SK-N-MC (cell line): Measurements from ENCODE around the gene SRSF10.
A peak's percentile ranks its signal among the peaks of the same experiment; 100 is the strongest.

ENCODE experiments used
- DNase-seq: peaks from one replicate; pipeline ENCODE4 v3.0.0-alpha.2; 2011; ENCODE audit warnings: low read depth, low spot score
- H3K27ac ChIP-seq: fragments of 200-600 bp; sonication (generic); 2 replicates; pipeline ENCODE4 v1.5.1; 2016; ENCODE audit warnings: mixed run types
- H3K36me3 ChIP-seq: fragments of 200-600 bp; sonication (generic); 2 replicates; pipeline ENCODE4 v1.6.1; 2017; ENCODE audit warnings: antibody characterized with exemption, low read length, mixed read lengths; ENCODE audit not compliant: insufficient read depth
- H3K4me3 ChIP-seq: fragments of 200-600 bp; sonication (generic); 2 replicates; pipeline ENCODE4 v1.5.1; 2016
- H3K9ac ChIP-seq: fragments of 200-600 bp; sonication (generic); 2 replicates; pipeline ENCODE4 v1.8.0; 2017; ENCODE audit warnings: mixed run types, mixed read lengths; ENCODE audit not compliant: insufficient read length
- H3K9me3 ChIP-seq: fragments of 200-600 bp; sonication (generic); 2 replicates; pipeline ENCODE4 v1.6.1; 2017; ENCODE audit warnings: low read depth, mild to moderate bottlenecking, antibody characterized with exemption, low read length, moderate library complexity, mixed read lengths
- EZH2 ChIP-seq: fragments of 200-600 bp; sonication (generic); IDR thresholded peaks from one replicate; pipeline ENCODE4 v1.6.1; 2017; ENCODE audit warnings: antibody characterized with exemption
- FOXP2 ChIP-seq: optimal IDR thresholded peaks from 2 replicates; pipeline ENCODE3; 2011; ENCODE audit warnings: mild to moderate bottlenecking, moderate library complexity; ENCODE audit not compliant: insufficient read depth; ENCODE audit errors: extremely low read length, control extremely low read depth
- POLR2AphosphoS5 ChIP-seq: IDR thresholded peaks from 2 replicates; pipeline ENCODE4 v1.6.1; 2012; ENCODE audit warnings: mild to moderate bottlenecking, low read depth, low read length, borderline replicate concordance

Gene SRSF10

DNA sequence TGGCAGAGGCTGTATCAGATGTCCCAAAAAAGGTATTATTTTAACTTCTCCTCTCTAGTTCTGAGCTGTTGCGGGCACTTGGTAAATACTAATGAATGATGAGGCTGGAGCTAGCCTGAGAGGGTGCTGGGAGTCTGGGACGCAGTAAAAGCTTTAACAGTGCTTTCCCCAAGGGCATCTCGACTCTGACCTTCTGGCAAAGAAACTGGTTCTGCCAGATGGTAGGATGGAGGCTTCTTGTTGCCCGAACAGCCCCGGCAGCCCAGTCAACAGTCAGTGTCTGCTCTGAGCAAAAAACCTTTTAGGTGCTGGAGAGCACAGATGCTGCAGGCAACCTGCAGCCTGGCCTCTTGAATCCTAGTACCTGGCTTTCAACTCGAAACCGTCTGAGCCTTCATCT lies 23.0 kb downstream of the SRSF10 start:
- no peaks in the 10 kb centered on the region for H3K9me3 ChIP-seq
- DNase-seq = no peak
- TF ChIP-seq FOXP2 (no peak), EZH2 (no peak), POLR2AphosphoS5 (no peak)
- no peak overlapping the region for H3K4me3 ChIP-seq
- H3K36me3 ChIP-seq = peaks cover 20% of the 10 kb centered on the region
- peak overlapping the region; percentile 11; the same call in 1 of the 2 replicates for H3K27ac ChIP-seq
- no peak overlapping the region for H3K9ac ChIP-seq

DNA sequence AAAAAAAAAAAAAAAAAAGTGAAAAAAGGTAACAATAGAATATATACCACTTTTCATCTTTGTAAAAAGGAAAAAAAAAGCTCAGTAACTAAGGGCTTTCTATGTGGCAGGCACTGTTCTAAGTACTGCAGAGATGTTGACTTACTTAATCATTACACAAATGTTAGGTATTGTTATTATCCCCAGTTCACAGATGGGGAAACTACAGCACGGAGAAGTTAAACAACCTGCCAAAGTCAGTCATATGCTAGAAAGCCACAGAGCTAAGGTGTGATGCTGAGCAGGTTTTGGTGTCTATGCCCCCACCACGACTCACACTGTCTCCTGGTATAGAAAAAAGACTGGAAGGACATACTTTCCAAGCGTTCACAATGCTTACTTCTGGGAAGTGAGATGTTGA lies 27.1 kb downstream of the SRSF10 start:
- DNase-seq = no peak
- no peak overlapping the region for H3K27ac ChIP-seq

DNA sequence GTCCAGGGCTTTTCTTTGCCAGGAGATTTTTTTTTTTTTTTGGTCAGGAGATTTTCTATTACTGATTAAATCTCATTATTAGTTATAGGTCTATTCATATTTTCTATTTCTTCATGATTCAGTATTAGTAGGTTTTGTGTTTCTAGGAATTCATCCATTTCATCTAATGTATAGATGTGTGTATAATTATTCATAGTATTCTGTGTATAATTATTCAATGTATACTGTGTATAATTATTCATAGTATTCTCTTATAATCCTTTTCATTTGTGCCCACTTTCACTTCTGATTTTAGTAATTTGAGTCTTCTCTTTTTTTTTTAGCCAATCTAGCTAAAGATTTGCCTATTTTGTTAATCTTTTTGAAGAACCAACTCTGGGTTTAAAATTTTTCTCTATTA lies 32.8 kb downstream of the SRSF10 start:
- TF ChIP-seq EZH2 (no peak), POLR2AphosphoS5 (no peak)
- Histone ChIP-seq H3K36me3 (no peaks in the 10 kb centered on the region), H3K27ac (no peak overlapping the region), H3K9me3 (no peaks in the 10 kb centered on the region), H3K4me3 (no peak overlapping the region), H3K9ac (no peak overlapping the region)
- no peak for DNase-seq

More for the DNA sequence above, 27.1 kb downstream of the SRSF10 start:
- TF ChIP-seq EZH2 = no peak
- no peak for TF ChIP-seq POLR2AphosphoS5
- TF ChIP-seq FOXP2 = no peak
- Histone ChIP-seq H3K36me3 (no peaks in the 10 kb centered on the region), H3K9ac (no peak overlapping the region), H3K4me3 (no peak overlapping the region), H3K9me3 (no peaks in the 10 kb centered on the region)

- Histone ChIP-seq H3K36me3 (no peaks in the 10 kb centered on the region), H3K4me3 (no peak overlapping the region), H3K27ac (no peak overlapping the region), H3K9ac (no peak overlapping the region), H3K9me3 (no peaks in the 10 kb centered on the region)
- DNase-seq = no peak
- TF ChIP-seq POLR2AphosphoS5 (no peak), FOXP2 (no peak), EZH2 (no peak)
Measured at GRCh38 chr1:23936481-23937176, 43.5 kb downstream of the SRSF10 start.

GRCh38 chr1:23931491-23931880 lies 48.6 kb downstream of the SRSF10 start:
- no peaks in the 10 kb centered on the region for H3K36me3 ChIP-seq
- DNase-seq = no peak
- peak overlapping the region; percentile 68; the same call in 1 of the 2 replicates for H3K27ac ChIP-seq
- TF ChIP-seq FOXP2 (no peak), POLR2AphosphoS5 (no peak), EZH2 (no peak)
- H3K9ac ChIP-seq = no peak overlapping the region
- no peaks in the 10 kb centered on the region for H3K9me3 ChIP-seq
- peak overlapping the region; percentile 38 for H3K4me3 ChIP-seq

- TF ChIP-seq FOXP2 (no peak), EZH2 (no peak), POLR2AphosphoS5 (no peak)
- H3K36me3 ChIP-seq = no peaks in the 10 kb centered on the region
- peak overlapping the region; percentile 68; the same call in 1 of the 2 replicates for H3K27ac ChIP-seq
- no peak overlapping the region for H3K9ac ChIP-seq
- no peaks in the 10 kb centered on the region for H3K9me3 ChIP-seq
- H3K4me3 ChIP-seq = peak overlapping the region; percentile 38
- DNase-seq = no peak
Measured at GRCh38 chr1:23930861-23931490, 49.2 kb downstream of the SRSF10 start.

DNA sequence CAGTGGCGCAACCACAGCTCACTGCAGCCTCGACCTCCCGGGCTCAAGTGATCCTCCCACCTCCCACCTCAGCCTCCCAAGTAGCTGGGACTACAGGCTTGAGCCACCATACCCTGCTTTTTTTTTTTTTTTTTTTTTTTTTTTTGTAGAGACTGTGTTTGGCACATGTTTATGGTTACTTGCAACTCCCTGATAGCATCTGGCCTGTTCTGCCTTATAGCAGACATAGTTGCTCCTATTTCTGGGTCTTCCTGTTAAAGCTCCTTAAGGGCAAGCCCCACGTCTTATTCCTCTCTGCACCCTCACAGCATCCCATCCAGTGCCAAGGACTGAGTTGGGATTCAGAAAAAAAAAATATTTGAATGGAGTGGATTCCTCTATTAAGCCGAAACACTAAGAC lies 49.9 kb downstream of the SRSF10 start:
- Histone ChIP-seq H3K27ac (no peak overlapping the region), H3K36me3 (no peaks in the 10 kb centered on the region), H3K9ac (no peak overlapping the region), H3K9me3 (no peaks in the 10 kb centered on the region), H3K4me3 (no peak overlapping the region)
- DNase-seq = no peak
- TF ChIP-seq FOXP2 = no peak
- no peak for TF ChIP-seq EZH2
- TF ChIP-seq POLR2AphosphoS5 = no peak

GRCh38 chr1:23928789-23929188 lies 51.3 kb downstream of the SRSF10 start:
- TF ChIP-seq FOXP2 = no peak
- TF ChIP-seq EZH2 = no peak
- no peak for TF ChIP-seq POLR2AphosphoS5
- H3K9me3 ChIP-seq = no peaks in the 10 kb centered on the region
- no peaks in the 10 kb centered on the region for H3K36me3 ChIP-seq
- no peak overlapping the region for H3K27ac ChIP-seq
- no peak for DNase-seq
- H3K9ac ChIP-seq = no peak overlapping the region
- no peak overlapping the region for H3K4me3 ChIP-seq

DNA sequence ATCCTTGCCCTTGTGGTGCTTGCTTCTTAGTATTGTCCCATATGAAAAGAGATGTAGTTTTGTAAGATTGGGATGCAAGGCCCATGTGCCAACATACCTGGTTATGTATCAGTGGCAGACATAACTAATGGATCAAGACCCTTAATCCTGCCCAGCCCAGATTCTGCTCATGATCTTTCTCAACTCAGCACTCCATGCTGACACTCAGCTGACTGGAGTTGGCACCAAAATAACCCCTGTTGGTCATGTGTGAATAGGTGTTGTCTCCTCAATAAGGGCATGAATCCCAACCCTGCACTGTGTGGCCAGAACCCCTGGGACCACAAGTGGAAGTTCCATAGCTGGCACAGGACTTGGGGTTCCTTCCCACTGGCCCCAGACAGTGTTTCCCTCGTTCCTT lies 53.0 kb downstream of the SRSF10 start:
- no peak for DNase-seq
- no peak overlapping the region for H3K4me3 ChIP-seq
- H3K9me3 ChIP-seq = no peaks in the 10 kb centered on the region
- no peak overlapping the region for H3K9ac ChIP-seq
- no peak overlapping the region for H3K27ac ChIP-seq
- TF ChIP-seq POLR2AphosphoS5 = no peak
- no peak for TF ChIP-seq EZH2
- no peaks in the 10 kb centered on the region for H3K36me3 ChIP-seq
